Left forelimb (tissue), 1 donor: ENCODE measurements around the gene CCL4.
"Not testable (repeated sequence)": the region's sequence is repeated elsewhere in the genome, so short reads cannot be mapped to it uniquely, and the experiment has no call there.

Experiments used
- DNase-seq: peaks from one replicate; pipeline ENCODE4 v3.0.0-alpha.2; 2018; ENCODE audit warnings: low spot score

CCL4 gene

GRCh38 chr17:36087897-36088572 lies 15.6 kb upstream of the CCL4 start:
- not testable (repeated sequence) for DNase-seq

- DNase-seq = no peak
Observed at GRCh38 chr17:36088670-36089338, 14.8 kb upstream of the CCL4 start.

- DNase-seq = no peak
Observed at GRCh38 chr17:36089339-36089865, 14.2 kb upstream of the CCL4 start.

GRCh38 chr17:36089888-36090836 lies 13.5 kb upstream of the CCL4 start, which contains the start of gene CCL3:
Gene CCL3, minus strand, starts transcription at chr17:36090143. Its CDS starts 85 bp downstream, at chr17:36090058.
- DNase-seq = no peak

- DNase-seq = no peak
Observed at GRCh38 chr17:36092230-36092629, 11.4 kb upstream of the CCL4 start.

GRCh38 chr17:36092715-36093114 lies 10.9 kb upstream of the CCL4 start:
- DNase-seq = not testable (repeated sequence)

GRCh38 chr17:36094232-36094631 lies 9.4 kb upstream of the CCL4 start:
- no peak for DNase-seq

- no peak for DNase-seq
Observed at GRCh38 chr17:36094746-36095145, 8.9 kb upstream of the CCL4 start.

GRCh38 chr17:36095992-36096391 lies 7.6 kb upstream of the CCL4 start:
- no peak for DNase-seq

GRCh38 chr17:36099004-36099403 lies 4.6 kb upstream of the CCL4 start:
- DNase-seq = not testable (repeated sequence)

GRCh38 chr17:36104246-36104645 lies 619 bp downstream of the CCL4 start:
- not testable (repeated sequence) for DNase-seq

GRCh38 chr17:36104701-36105181 lies 1.1 kb downstream of the CCL4 start:
- DNase-seq = no peak

- no peak for DNase-seq
Observed at GRCh38 chr17:36105781-36106492, 2.3 kb downstream of the CCL4 start.

GRCh38 chr17:36106493-36106835 lies 2.8 kb downstream of the CCL4 start:
- no peak for DNase-seq

GRCh38 chr17:36107660-36108059 lies 4.0 kb downstream of the CCL4 start:
- DNase-seq = no peak

GRCh38 chr17:36108265-36108664 lies 4.6 kb downstream of the CCL4 start:
- not testable (repeated sequence) for DNase-seq

- DNase-seq = no peak
Observed at GRCh38 chr17:36111068-36111490, 7.5 kb downstream of the CCL4 start.

- no peak for DNase-seq
Observed at GRCh38 chr17:36112572-36112971, 8.9 kb downstream of the CCL4 start.

- not testable (repeated sequence) for DNase-seq
Observed at GRCh38 chr17:36113131-36113530, 9.5 kb downstream of the CCL4 start.

- DNase-seq = not testable (repeated sequence)
Observed at GRCh38 chr17:36114971-36115648, 11.5 kb downstream of the CCL4 start.

- DNase-seq = not testable (repeated sequence)
Observed at GRCh38 chr17:36115649-36115977, 12.0 kb downstream of the CCL4 start.
